ENCODE measurements around the gene RAB7B. TPM values are rescaled to one million over a fixed set of nuclear protein-coding genes. Genes with fewer than 3 reads are reported as not detected.

The RAB7B gene
- total RNA-seq, 5 donors from 2014 or later (not counting 1 experiment from before 2014, with no cell fraction given), result 0.15 to 0.22 TPM; not detected in 3

GRCh38 chr1:205930195-205930577, 73.0 kb downstream of the RAB7B start:
- H3K27me3 Mint-ChIP-seq, result peaks cover 20 to 30% of the 10 kb centered on the region in 2 donors
- no peak for DNase-seq
- 71% methylated on average over 1 of the region's 1 CpG for WGBS (ENCODE audit: insufficient coverage)

GRCh38 chr1:205929496-205930194, 73.5 kb downstream of the RAB7B start:
- Mint-ChIP-seq H3K36me3 (no peaks in the 10 kb centered on the region), H3K27me3 (peaks cover 20 to 28% of the 10 kb centered on the region in 2 donors), H3K27ac (no peak overlapping the region), H3K9me3 (no peaks in the 10 kb centered on the region), H3K4me3 (no peak overlapping the region), H3K4me1 (no peaks in the 10 kb centered on the region)
- ATAC-seq (replicated peaks in 1 of 4) (no peak), DNase-seq (no peak)
- ChIA-PET POLR2A (no interaction called here), CTCF (no interaction called here)
- no peaks in the 10 kb centered on the region for H3K36me3 ChIP-seq (ENCODE audit: control insufficient read depth in 2 of 2, extremely low read depth in 1 of 2, insufficient read depth in 1 of 2, low read length in 1 of 2)
- no peak overlapping the region for H3K27ac ChIP-seq (ENCODE audit: low read length)
- no peaks in the 10 kb centered on the region for H3K9me3 ChIP-seq
- WGBS (ENCODE audit: insufficient coverage), result 89% methylated on average over 16 of the region's 19 CpGs
- peaks cover 0 to 38% of the 10 kb centered on the region in 2 experiments for H3K27me3 ChIP-seq (replicated peaks in 1 of 2; ENCODE audit: control insufficient read depth in 2 of 2, extremely low read depth in 1 of 2, insufficient read depth in 2 of 2, low read length in 1 of 2)
- H3K4me1 ChIP-seq (ENCODE audit: control insufficient read depth in 1 of 2, extremely low read depth in 1 of 2, insufficient read depth in 2 of 2, low read length in 2 of 2), result no peaks in the 10 kb centered on the region
- H3K4me3 ChIP-seq (ENCODE audit: control insufficient read depth in 1 of 2, extremely low read depth in 1 of 2, low read length in 1 of 2), result no peak overlapping the region

More at GRCh38 chr1:205930195-205930577, 73.0 kb downstream of the RAB7B start:
- Histone ChIP-seq H3K36me3 (ENCODE audit: control insufficient read depth in 2 of 2, extremely low read depth in 1 of 2, insufficient read depth in 1 of 2, low read length in 1 of 2) (no peaks in the 10 kb centered on the region), H3K4me1 (ENCODE audit: control insufficient read depth in 1 of 2, extremely low read depth in 1 of 2, insufficient read depth in 2 of 2, low read length in 2 of 2) (no peaks in the 10 kb centered on the region), H3K27ac (ENCODE audit: low read length) (no peak overlapping the region), H3K27me3 (replicated peaks in 1 of 2; ENCODE audit: control insufficient read depth in 2 of 2, extremely low read depth in 1 of 2, insufficient read depth in 2 of 2, low read length in 1 of 2) (peaks cover 0 to 39% of the 10 kb centered on the region in 2 experiments), H3K4me3 (ENCODE audit: control insufficient read depth in 1 of 2, extremely low read depth in 1 of 2, low read length in 1 of 2) (no peak overlapping the region), H3K9me3 (no peaks in the 10 kb centered on the region)
- no peak for ATAC-seq (replicated peaks in 1 of 4)
- Mint-ChIP-seq H3K9me3 (no peaks in the 10 kb centered on the region), H3K36me3 (no peaks in the 10 kb centered on the region), H3K4me1 (no peaks in the 10 kb centered on the region), H3K27ac (no peak overlapping the region), H3K4me3 (no peak overlapping the region)
- POLR2A ChIA-PET, result no interaction called here
- CTCF ChIA-PET, result no interaction called here

GRCh38 chr1:205928317-205928716, 74.9 kb downstream of the RAB7B start:
- Histone ChIP-seq H3K27ac (ENCODE audit: low read length) (no peak overlapping the region), H3K4me1 (ENCODE audit: control insufficient read depth in 1 of 2, extremely low read depth in 1 of 2, insufficient read depth in 2 of 2, low read length in 2 of 2) (no peaks in the 10 kb centered on the region), H3K27me3 (replicated peaks in 1 of 2; ENCODE audit: control insufficient read depth in 2 of 2, extremely low read depth in 1 of 2, insufficient read depth in 2 of 2, low read length in 1 of 2) (peaks cover 0 to 38% of the 10 kb centered on the region in 2 experiments), H3K9me3 (no peaks in the 10 kb centered on the region), H3K36me3 (ENCODE audit: control insufficient read depth in 2 of 2, extremely low read depth in 1 of 2, insufficient read depth in 1 of 2, low read length in 1 of 2) (no peaks in the 10 kb centered on the region), H3K4me3 (ENCODE audit: control insufficient read depth in 1 of 2, extremely low read depth in 1 of 2, low read length in 1 of 2) (no peak overlapping the region)
- H3K4me3 Mint-ChIP-seq, result no peak overlapping the region
- peaks cover 13 to 23% of the 10 kb centered on the region in 2 donors for H3K27me3 Mint-ChIP-seq
- H3K36me3 Mint-ChIP-seq, result no peaks in the 10 kb centered on the region
- H3K27ac Mint-ChIP-seq, result no peak overlapping the region
- H3K4me1 Mint-ChIP-seq, result no peaks in the 10 kb centered on the region
- DNase-seq, result no peak
- ChIA-PET CTCF (no interaction called here), POLR2A (no interaction called here)
- no peaks in the 10 kb centered on the region for H3K9me3 Mint-ChIP-seq
- WGBS (ENCODE audit: insufficient coverage), result 78% methylated on average over 3 of the region's 5 CpGs
- ATAC-seq (replicated peaks in 1 of 4), result no peak

GRCh38 chr1:205927676-205928075, 75.5 kb downstream of the RAB7B start:
- ATAC-seq (replicated peaks in 1 of 4) (no peak), DNase-seq (no peak)
- Histone ChIP-seq H3K36me3 (ENCODE audit: control insufficient read depth in 2 of 2, extremely low read depth in 1 of 2, insufficient read depth in 1 of 2, low read length in 1 of 2) (no peaks in the 10 kb centered on the region), H3K4me3 (ENCODE audit: control insufficient read depth in 1 of 2, extremely low read depth in 1 of 2, low read length in 1 of 2) (no peak overlapping the region), H3K9me3 (no peaks in the 10 kb centered on the region), H3K4me1 (ENCODE audit: control insufficient read depth in 1 of 2, extremely low read depth in 1 of 2, insufficient read depth in 2 of 2, low read length in 2 of 2) (no peaks in the 10 kb centered on the region), H3K27me3 (replicated peaks in 1 of 2; ENCODE audit: control insufficient read depth in 2 of 2, extremely low read depth in 1 of 2, insufficient read depth in 2 of 2, low read length in 1 of 2) (peaks cover 0 to 36% of the 10 kb centered on the region in 2 experiments), H3K27ac (ENCODE audit: low read length) (no peak overlapping the region)
- H3K36me3 Mint-ChIP-seq, result no peaks in the 10 kb centered on the region
- H3K27me3 Mint-ChIP-seq, result peaks cover 9 to 19% of the 10 kb centered on the region in 2 donors
- CTCF ChIA-PET, result no interaction called here
- H3K27ac Mint-ChIP-seq, result no peak overlapping the region
- POLR2A ChIA-PET, result no interaction called here
- 86% methylated on average over 9 of the region's 12 CpGs for WGBS (ENCODE audit: insufficient coverage)
- no peaks in the 10 kb centered on the region for H3K4me1 Mint-ChIP-seq
- no peaks in the 10 kb centered on the region for H3K9me3 Mint-ChIP-seq
- no peak overlapping the region for H3K4me3 Mint-ChIP-seq

GRCh38 chr1:205927247-205927646, 75.9 kb downstream of the RAB7B start:
- H3K27me3 Mint-ChIP-seq, result peaks cover 5 to 15% of the 10 kb centered on the region in 2 donors
- ATAC-seq (replicated peaks in 1 of 4) (no peak), DNase-seq (no peak)
- H3K4me3 Mint-ChIP-seq, result no peak overlapping the region
- no peaks in the 10 kb centered on the region for H3K9me3 Mint-ChIP-seq
- 89% methylated on average over 2 of the region's 6 CpGs for WGBS (ENCODE audit: insufficient coverage)
- H3K36me3 Mint-ChIP-seq, result no peaks in the 10 kb centered on the region
- no peaks in the 10 kb centered on the region for H3K9me3 ChIP-seq
- no peaks in the 10 kb centered on the region for H3K4me1 Mint-ChIP-seq
- no peaks in the 10 kb centered on the region for H3K36me3 ChIP-seq (ENCODE audit: control insufficient read depth in 2 of 2, extremely low read depth in 1 of 2, insufficient read depth in 1 of 2, low read length in 1 of 2)
- H3K4me1 ChIP-seq (ENCODE audit: control insufficient read depth in 1 of 2, extremely low read depth in 1 of 2, insufficient read depth in 2 of 2, low read length in 2 of 2), result no peaks in the 10 kb centered on the region
- H3K27me3 ChIP-seq (replicated peaks in 1 of 2; ENCODE audit: control insufficient read depth in 2 of 2, extremely low read depth in 1 of 2, insufficient read depth in 2 of 2, low read length in 1 of 2), result peaks cover 0 to 31% of the 10 kb centered on the region in 2 experiments
- no peak overlapping the region for H3K27ac Mint-ChIP-seq
- POLR2A ChIA-PET, result no interaction called here
- CTCF ChIA-PET, result no interaction called here
- H3K27ac ChIP-seq (ENCODE audit: low read length), result no peak overlapping the region
- no peak overlapping the region for H3K4me3 ChIP-seq (ENCODE audit: control insufficient read depth in 1 of 2, extremely low read depth in 1 of 2, low read length in 1 of 2)

Other genes starting within 250 kb of the RAB7B start
- 10 to 100 TPM; 32.5 to 64.6 (median 46.8) TPM for gene RAB29, start 227.9 kb downstream of the RAB7B start, total RNA-seq
- gene SLC41A1, start 190.2 kb downstream of the RAB7B start, total RNA-seq, result 10 to 100 TPM; 23.5 to 31.3 (median 27.4) TPM
- gene PM20D1, start 153.3 kb downstream of the RAB7B start, total RNA-seq, result 1 to 10 TPM in 4 of 5 donors, under 1 TPM in 1; 0.93 to 2.3 (median 1.3) TPM
- gene SLC26A9, start 59.9 kb downstream of the RAB7B start, total RNA-seq, result under 1 TPM in 1 of 5 donors, not detected in 4; 0.06 TPM
- under 1 TPM in 2 of 5 donors, not detected in 3; 0.13 to 0.20 TPM for gene CTSE, start 20.5 kb upstream of the RAB7B start, total RNA-seq
- gene RHEX, start 49.8 kb upstream of the RAB7B start, total RNA-seq, result 1 to 10 TPM in 2 of 5 donors, under 1 TPM in 2, not detected in 1; 0.28 to 1.6 (median 1.2) TPM
- under 1 TPM in 2 of 5 donors, not detected in 3; 0.12 to 0.33 TPM for gene AVPR1B, start 114.0 kb upstream of the RAB7B start, total RNA-seq
- gene FAM72A, start 199.4 kb upstream of the RAB7B start, total RNA-seq, result 1 to 10 TPM in 3 of 5 donors, under 1 TPM in 2; 0.30 to 1.7 (median 1.5) TPM
- gene SRGAP2, start 200.1 kb upstream of the RAB7B start, total RNA-seq, result 10 to 100 TPM; 26.1 to 37.0 (median 32.9) TPM